K562 (cell line): Measurements from ENCODE around the gene DIP2C. TPM values are rescaled to one million over a fixed set of nuclear protein-coding genes. Genes with fewer than 3 reads are reported as not detected.
A peak's percentile ranks its signal among the peaks of the same experiment; 100 is the strongest.

Source experiments
- ATAC-seq: fragments of 200-7000 bp; cut with Tn5 transposase; 3 replicates; pipeline ENCODE4 v1.9.1; 2020; ENCODE audit warnings: moderate library complexity
- BruUV-seq: library from RNA; stranded (reverse); fragments of 400-500 nt; replicated peaks from 2 replicates; lab custom pipeline; 2021; lab: Mats Ljungman, UMichigan
- CTCF ChIA-PET: fragments of 300-600 bp; formaldehyde crosslinking; extraction: SDS; loops from one replicate; lab custom pipeline; 2021; ENCODE audit warnings: low intra/inter-chr PET ratio; lab: Yijun Ruan, JAX
- POLR2A ChIA-PET: fragments of 300-600, 350-650 bp; sonication (Branson Sonifier 250); formaldehyde crosslinking; extraction: SDS; loops from one replicate; lab custom pipeline; 2021; ENCODE audit warnings: antibody characterized with exemption, inconsistent platforms; lab: Yijun Ruan, JAX
- DNase-seq, 4 experiments: peaks; one replicate each; pipeline versions ENCODE4 v3.0.0 to v3.0.0-alpha.2; 2011 to 2018; ENCODE audit warnings: low spot score in 3 of 4, mixed read lengths in 3 of 4; ENCODE audit errors: extremely low read depth in 1 of 4
- FAIRE-seq: peaks from 2 replicates; lab custom pipeline; 2011; peaks lifted over from hg19 to GRCh38; lab: Jason Lieb, UNC
- H2AFZ ChIP-seq: 2 replicates; pipeline ENCODE4 v1.6.0; 2011; ENCODE audit warnings: low read depth, low read length, control low read depth, inconsistent platforms
- H3K27ac ChIP-seq: fragments of 200-600 bp; 3 replicates; pipeline ENCODE4 v1.8.0; 2011; ENCODE audit warnings: low read depth, mild to moderate bottlenecking, control low read depth, inconsistent platforms, low read length, moderate library complexity, mixed read lengths; ENCODE audit errors: extremely low read depth
- H3K27me3 ChIP-seq, 2 experiments: fragments of 300-600 bp in 1 of 2; 2 replicates in 1 of 2; 3 replicates in 1 of 2; pipeline versions ENCODE4 v1.6.0 to v1.8.0; 2011; ENCODE audit warnings: inconsistent platforms in 2 of 2, low read length in 2 of 2, mild to moderate bottlenecking in 1 of 2, mixed read lengths in 1 of 2, moderate library complexity in 1 of 2; ENCODE audit not compliant: control insufficient read depth in 2 of 2, insufficient read depth in 2 of 2
- H3K36me3 ChIP-seq: fragments of 300-600 bp; 3 replicates; pipeline ENCODE4 v1.8.0; 2011; ENCODE audit warnings: mild to moderate bottlenecking, low read length, inconsistent platforms; ENCODE audit not compliant: control insufficient read depth, insufficient read depth
- H3K4me1 ChIP-seq, 2 experiments: fragments of 200-600 bp in 1 of 2; replicated peaks in 1 of 2; 2 replicates in 1 of 2; 3 replicates in 1 of 2; pipeline versions ENCODE4 v1.5.1 to v1.8.0; 2011; ENCODE audit warnings: inconsistent platforms in 2 of 2, low read length in 2 of 2, mild to moderate bottlenecking in 1 of 2, mixed read lengths in 1 of 2, moderate library complexity in 1 of 2; ENCODE audit not compliant: control insufficient read depth in 2 of 2, insufficient read depth in 2 of 2
- H3K4me2 ChIP-seq: 2 replicates; pipeline ENCODE4 v1.6.1; 2011; ENCODE audit warnings: low read length, control low read depth, inconsistent platforms, mixed read lengths; ENCODE audit not compliant: insufficient read depth
- H3K4me3 ChIP-seq: fragments of 200-600 bp; sonication (generic), shearing (Covaris generic); 2 replicates; pipeline ENCODE4 v1.5.1; 2016; ENCODE audit warnings: control low read depth, inconsistent platforms
- H3K79me2 ChIP-seq: fragments of 200-600 bp; 3 replicates; pipeline ENCODE4 v1.8.0; 2011; ENCODE audit warnings: low read length, inconsistent platforms; ENCODE audit not compliant: control insufficient read depth, insufficient read depth
- H3K9ac ChIP-seq, 2 experiments: 2 replicates each; pipeline versions ENCODE4 v1.6.0 to v1.6.1; 2011; ENCODE audit warnings: low read depth in 2 of 2, low read length in 2 of 2, control low read depth in 1 of 2, inconsistent platforms in 1 of 2, mild to moderate bottlenecking in 1 of 2, mixed read lengths in 1 of 2; ENCODE audit not compliant: insufficient read depth in 1 of 2
- H3K9me1 ChIP-seq: one replicate; pipeline ENCODE4 v1.6.0; 2011; ENCODE audit warnings: inconsistent platforms, mild to moderate bottlenecking, low read length, moderate library complexity; ENCODE audit not compliant: control insufficient read depth, insufficient read depth
- H3K9me3 ChIP-seq: replicated peaks from 2 replicates; pipeline ENCODE4 v1.5.1; 2011; ENCODE audit warnings: low read depth, low read length, inconsistent platforms; ENCODE audit not compliant: control insufficient read depth, insufficient read depth
- H4K20me1 ChIP-seq: replicated peaks from 2 replicates; pipeline ENCODE4 v1.6.1; 2011; ENCODE audit warnings: low read length, inconsistent platforms, mixed read lengths; ENCODE audit not compliant: control insufficient read depth, insufficient read depth
- BCOR ChIP-seq: fragments of 450-650 bp; IDR thresholded peaks from 2 replicates; pipeline ENCODE4 v1.6.1; 2016
- BHLHE40 ChIP-seq: IDR thresholded peaks from 2 replicates; pipeline ENCODE4 v1.6.1; 2011; ENCODE audit warnings: low read length, improper control_type of control experiment
- L3MBTL2 ChIP-seq: fragments of 450-650 bp; IDR thresholded peaks from 2 replicates; pipeline ENCODE4 v1.6.1; 2016; ENCODE audit warnings: mild to moderate bottlenecking, moderate library complexity
- WGBS: fragments of 100-300 bp; shearing (Covaris generic); methylation state at CpG from one replicate; pipeline ENCODE4 v1.1.6; 2016; ENCODE audit warnings: low coverage, mixed read lengths; ENCODE audit not compliant: insufficient coverage; ENCODE audit errors: missing lambda C conversion rate; 5-methylcytosine and 5-hydroxymethylcytosine counted together
- in situ Hi-C: fragments of 300-500 bp; cut with MboI; formaldehyde crosslinking; loops from 4 replicates; pipeline ENCODE4 v1.15.0; 2018; ENCODE audit warnings: inconsistent platforms, mixed read lengths
- intact Hi-C: fragments of 100-400 bp; cut with micrococcal nuclease; formaldehyde crosslinking; loops from 2 replicates; pipeline ENCODE4 v1.14.2; 2022
- polyA plus RNA-seq, 8 experiments: library from polyadenylated mRNA; depleted of rRNA in 4 of 8; stranded (reverse) in 5 of 8; unstranded in 3 of 8; fragments of >200 nt; fragmentation: Nextera tagmentation in 2 of 8; fragmentation: Illumina TruSeq in 1 of 8; extraction: Ambion mirVana in 2 of 8; extraction: Trizol in 1 of 8; gene quantifications; 2 replicates each; pipeline versions ENCODE4 v1.2.1 to v1.2.3, GENCODE V29; 2011 to 2014; ENCODE audit warnings: inconsistent platforms in 1 of 8, missing spikeins in 1 of 8
- total RNA-seq, 7 experiments: library from RNA; depleted of rRNA in 6 of 7; stranded (reverse); fragments of >200 nt in 6 of 7; fragmentation: Illumina TruSeq in 2 of 7; extraction: Trizol in 2 of 7; gene quantifications; 2 replicates each; pipeline versions ENCODE4 v1.2.1 to v1.2.3, GENCODE V29; 2011 to 2021; ENCODE audit warnings: low replicate concordance in 1 of 7
- TF ChIP-seq, protein P1 (sequence below): sonication (generic); formaldehyde crosslinking; IDR thresholded peaks from 2 replicates; pipeline ENCODE4 v1.8.0; 2023; ENCODE audit warnings: mild to moderate bottlenecking, missing genetic modification reagents
- TF ChIP-seq, protein P2 (sequence below): fragments of 450-650 bp; IDR thresholded peaks from 2 replicates; pipeline ENCODE4 v1.6.1; 2016; ENCODE audit warnings: mild to moderate bottlenecking, moderate library complexity

The DIP2C gene
- total and polyA plus RNA-seq, 9 of the 15 experiments (the other 6 are each of a cell fraction or from before 2014, with no cell fraction given) = 0.01 TPM; not detected in 8

- TF ChIP-seq, protein P1, sequence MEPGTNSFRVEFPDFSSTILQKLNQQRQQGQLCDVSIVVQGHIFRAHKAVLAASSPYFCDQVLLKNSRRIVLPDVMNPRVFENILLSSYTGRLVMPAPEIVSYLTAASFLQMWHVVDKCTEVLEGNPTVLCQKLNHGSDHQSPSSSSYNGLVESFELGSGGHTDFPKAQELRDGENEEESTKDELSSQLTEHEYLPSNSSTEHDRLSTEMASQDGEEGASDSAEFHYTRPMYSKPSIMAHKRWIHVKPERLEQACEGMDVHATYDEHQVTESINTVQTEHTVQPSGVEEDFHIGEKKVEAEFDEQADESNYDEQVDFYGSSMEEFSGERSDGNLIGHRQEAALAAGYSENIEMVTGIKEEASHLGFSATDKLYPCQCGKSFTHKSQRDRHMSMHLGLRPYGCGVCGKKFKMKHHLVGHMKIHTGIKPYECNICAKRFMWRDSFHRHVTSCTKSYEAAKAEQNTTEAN (CRISPR knock-in tag) = no peak
These were observed 61.0 kb downstream of the DIP2C start (continued) for GRCh38 chr10:628386-629045.

DNA sequence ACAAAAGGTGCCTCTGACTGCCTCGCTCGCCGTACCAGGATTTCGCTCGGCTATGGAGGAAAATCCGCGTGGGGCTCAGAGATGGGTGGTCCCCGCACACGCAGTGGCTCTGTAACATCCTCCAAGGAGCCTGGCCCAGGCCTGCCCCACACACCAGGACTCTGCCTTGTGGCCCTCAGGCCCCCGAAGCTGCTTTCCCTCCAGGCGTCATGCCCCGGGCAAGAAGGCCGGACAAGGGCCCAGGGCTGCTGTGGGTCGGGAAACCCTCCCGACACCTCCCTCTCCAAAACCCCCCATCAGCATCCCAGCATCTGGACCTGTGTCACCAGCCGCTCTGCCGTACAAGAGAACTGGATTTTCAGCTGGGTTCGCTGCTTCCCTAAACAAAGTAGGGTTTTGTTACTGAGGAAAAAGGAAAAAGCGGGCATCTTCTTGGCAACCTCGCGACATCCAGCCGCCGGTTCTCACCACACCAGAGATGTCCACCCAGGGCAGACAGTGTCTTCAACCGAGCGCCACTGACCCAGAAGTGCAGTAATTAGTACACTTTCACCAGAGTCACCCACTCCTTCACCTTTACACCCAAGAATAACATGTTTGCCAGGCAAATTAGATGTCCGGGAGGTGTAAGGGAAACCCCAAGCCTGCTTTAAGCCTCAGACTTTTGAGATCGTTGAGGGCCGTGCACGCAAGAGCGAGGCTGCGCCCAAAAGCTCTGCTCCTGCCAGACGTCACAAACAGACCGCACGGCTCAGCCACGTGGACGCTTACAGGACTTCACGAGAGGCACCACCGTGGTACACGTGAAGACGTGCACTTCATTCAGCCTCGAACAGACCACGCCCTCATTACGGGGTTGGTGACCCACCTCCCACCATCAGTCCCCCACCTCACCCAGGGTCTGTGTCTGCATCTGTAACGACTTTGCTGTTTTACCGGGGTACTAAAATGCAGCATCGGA is 62.2 kb downstream of the DIP2C start:
- no peak for ATAC-seq
- Histone ChIP-seq H3K4me2 (no peak overlapping the region), H3K9me1 (no peaks in the 10 kb centered on the region), H3K36me3 (no peaks in the 10 kb centered on the region), H3K9me3 (no peaks in the 10 kb centered on the region), H3K4me1 (peaks cover 0 to 20% of the 10 kb centered on the region in 2 experiments; a peak in 2 of 5 replicates), H3K27me3 (peaks cover 55 to 86% of the 10 kb centered on the region in 2 experiments), H3K27ac (no peak overlapping the region), H3K9ac (no peak overlapping the region), H4K20me1 (peaks cover 8% of the 10 kb centered on the region), H3K4me3 (no peak overlapping the region), H2AFZ (no peak overlapping the region), H3K79me2 (no peaks in the 10 kb centered on the region)
- BruUV-seq = no TSS peak
- WGBS = 4% methylated on average over 46 of the region's 46 CpGs
- no peak for DNase-seq
- no peak for FAIRE-seq
- intact Hi-C loops (no loop called here), in situ Hi-C loops (no loop called here)
- CTCF ChIA-PET = no interaction called here
- POLR2A ChIA-PET = interaction anchor here (1.0 kb wide), 1 partner anchor 10 kb away, joined by 3 read pairs; no protein-coding TSS in a partner anchor
- TF ChIP-seq BHLHE40 = peak; percentile 13; the same call in 1 of the 2 replicates
- TF ChIP-seq, protein P2, sequence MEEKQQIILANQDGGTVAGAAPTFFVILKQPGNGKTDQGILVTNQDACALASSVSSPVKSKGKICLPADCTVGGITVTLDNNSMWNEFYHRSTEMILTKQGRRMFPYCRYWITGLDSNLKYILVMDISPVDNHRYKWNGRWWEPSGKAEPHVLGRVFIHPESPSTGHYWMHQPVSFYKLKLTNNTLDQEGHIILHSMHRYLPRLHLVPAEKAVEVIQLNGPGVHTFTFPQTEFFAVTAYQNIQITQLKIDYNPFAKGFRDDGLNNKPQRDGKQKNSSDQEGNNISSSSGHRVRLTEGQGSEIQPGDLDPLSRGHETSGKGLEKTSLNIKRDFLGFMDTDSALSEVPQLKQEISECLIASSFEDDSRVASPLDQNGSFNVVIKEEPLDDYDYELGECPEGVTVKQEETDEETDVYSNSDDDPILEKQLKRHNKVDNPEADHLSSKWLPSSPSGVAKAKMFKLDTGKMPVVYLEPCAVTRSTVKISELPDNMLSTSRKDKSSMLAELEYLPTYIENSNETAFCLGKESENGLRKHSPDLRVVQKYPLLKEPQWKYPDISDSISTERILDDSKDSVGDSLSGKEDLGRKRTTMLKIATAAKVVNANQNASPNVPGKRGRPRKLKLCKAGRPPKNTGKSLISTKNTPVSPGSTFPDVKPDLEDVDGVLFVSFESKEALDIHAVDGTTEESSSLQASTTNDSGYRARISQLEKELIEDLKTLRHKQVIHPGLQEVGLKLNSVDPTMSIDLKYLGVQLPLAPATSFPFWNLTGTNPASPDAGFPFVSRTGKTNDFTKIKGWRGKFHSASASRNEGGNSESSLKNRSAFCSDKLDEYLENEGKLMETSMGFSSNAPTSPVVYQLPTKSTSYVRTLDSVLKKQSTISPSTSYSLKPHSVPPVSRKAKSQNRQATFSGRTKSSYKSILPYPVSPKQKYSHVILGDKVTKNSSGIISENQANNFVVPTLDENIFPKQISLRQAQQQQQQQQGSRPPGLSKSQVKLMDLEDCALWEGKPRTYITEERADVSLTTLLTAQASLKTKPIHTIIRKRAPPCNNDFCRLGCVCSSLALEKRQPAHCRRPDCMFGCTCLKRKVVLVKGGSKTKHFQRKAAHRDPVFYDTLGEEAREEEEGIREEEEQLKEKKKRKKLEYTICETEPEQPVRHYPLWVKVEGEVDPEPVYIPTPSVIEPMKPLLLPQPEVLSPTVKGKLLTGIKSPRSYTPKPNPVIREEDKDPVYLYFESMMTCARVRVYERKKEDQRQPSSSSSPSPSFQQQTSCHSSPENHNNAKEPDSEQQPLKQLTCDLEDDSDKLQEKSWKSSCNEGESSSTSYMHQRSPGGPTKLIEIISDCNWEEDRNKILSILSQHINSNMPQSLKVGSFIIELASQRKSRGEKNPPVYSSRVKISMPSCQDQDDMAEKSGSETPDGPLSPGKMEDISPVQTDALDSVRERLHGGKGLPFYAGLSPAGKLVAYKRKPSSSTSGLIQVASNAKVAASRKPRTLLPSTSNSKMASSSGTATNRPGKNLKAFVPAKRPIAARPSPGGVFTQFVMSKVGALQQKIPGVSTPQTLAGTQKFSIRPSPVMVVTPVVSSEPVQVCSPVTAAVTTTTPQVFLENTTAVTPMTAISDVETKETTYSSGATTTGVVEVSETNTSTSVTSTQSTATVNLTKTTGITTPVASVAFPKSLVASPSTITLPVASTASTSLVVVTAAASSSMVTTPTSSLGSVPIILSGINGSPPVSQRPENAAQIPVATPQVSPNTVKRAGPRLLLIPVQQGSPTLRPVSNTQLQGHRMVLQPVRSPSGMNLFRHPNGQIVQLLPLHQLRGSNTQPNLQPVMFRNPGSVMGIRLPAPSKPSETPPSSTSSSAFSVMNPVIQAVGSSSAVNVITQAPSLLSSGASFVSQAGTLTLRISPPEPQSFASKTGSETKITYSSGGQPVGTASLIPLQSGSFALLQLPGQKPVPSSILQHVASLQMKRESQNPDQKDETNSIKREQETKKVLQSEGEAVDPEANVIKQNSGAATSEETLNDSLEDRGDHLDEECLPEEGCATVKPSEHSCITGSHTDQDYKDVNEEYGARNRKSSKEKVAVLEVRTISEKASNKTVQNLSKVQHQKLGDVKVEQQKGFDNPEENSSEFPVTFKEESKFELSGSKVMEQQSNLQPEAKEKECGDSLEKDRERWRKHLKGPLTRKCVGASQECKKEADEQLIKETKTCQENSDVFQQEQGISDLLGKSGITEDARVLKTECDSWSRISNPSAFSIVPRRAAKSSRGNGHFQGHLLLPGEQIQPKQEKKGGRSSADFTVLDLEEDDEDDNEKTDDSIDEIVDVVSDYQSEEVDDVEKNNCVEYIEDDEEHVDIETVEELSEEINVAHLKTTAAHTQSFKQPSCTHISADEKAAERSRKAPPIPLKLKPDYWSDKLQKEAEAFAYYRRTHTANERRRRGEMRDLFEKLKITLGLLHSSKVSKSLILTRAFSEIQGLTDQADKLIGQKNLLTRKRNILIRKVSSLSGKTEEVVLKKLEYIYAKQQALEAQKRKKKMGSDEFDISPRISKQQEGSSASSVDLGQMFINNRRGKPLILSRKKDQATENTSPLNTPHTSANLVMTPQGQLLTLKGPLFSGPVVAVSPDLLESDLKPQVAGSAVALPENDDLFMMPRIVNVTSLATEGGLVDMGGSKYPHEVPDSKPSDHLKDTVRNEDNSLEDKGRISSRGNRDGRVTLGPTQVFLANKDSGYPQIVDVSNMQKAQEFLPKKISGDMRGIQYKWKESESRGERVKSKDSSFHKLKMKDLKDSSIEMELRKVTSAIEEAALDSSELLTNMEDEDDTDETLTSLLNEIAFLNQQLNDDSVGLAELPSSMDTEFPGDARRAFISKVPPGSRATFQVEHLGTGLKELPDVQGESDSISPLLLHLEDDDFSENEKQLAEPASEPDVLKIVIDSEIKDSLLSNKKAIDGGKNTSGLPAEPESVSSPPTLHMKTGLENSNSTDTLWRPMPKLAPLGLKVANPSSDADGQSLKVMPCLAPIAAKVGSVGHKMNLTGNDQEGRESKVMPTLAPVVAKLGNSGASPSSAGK = peak; percentile 51; the same call in 1 of the 2 replicates
- no peak for TF ChIP-seq BCOR
- peak; percentile 70; the same call in 1 of the 2 replicates for TF ChIP-seq L3MBTL2
